ENCODE data around the gene EXD3. TPM values are rescaled to one million over a fixed set of nuclear protein-coding genes. Genes with fewer than 3 reads are reported as not detected.

Gene EXD3
- total RNA-seq, 1 experiment from 2014 or later: 4.0 TPM

- DNase-seq (ENCODE audit: low read depth): no peak
These were observed 25.6 kb upstream of the EXD3 start for GRCh38 chr9:137448602-137448962.

GRCh38 chr9:137447722-137448601, 25.0 kb upstream of the EXD3 start:
- DNase-seq (ENCODE audit: low read depth): no peak

GRCh38 chr9:137446851-137447471, 24.0 kb upstream of the EXD3 start:
- DNase-seq (ENCODE audit: low read depth): no peak

GRCh38 chr9:137445930-137446431, 23.0 kb upstream of the EXD3 start:
- DNase-seq (ENCODE audit: low read depth): no peak

GRCh38 chr9:137445275-137445807, 22.4 kb upstream of the EXD3 start:
- DNase-seq (ENCODE audit: low read depth): peak; percentile 82

- no peak for DNase-seq (ENCODE audit: low read depth)
These were observed 21.3 kb upstream of the EXD3 start for GRCh38 chr9:137444106-137444790.

GRCh38 chr9:137441935-137442321, 19.0 kb upstream of the EXD3 start:
- no peak for DNase-seq (ENCODE audit: low read depth)

- DNase-seq (ENCODE audit: low read depth): no peak
These were observed 18.4 kb upstream of the EXD3 start, which contains the start of gene ENTPD8 for GRCh38 chr9:137441289-137441934. Gene ENTPD8 (minus strand): TSS chr9:137441357. CDS start chr9:137438285, 3,072 bp downstream.

GRCh38 chr9:137439158-137439714, 16.3 kb upstream of the EXD3 start:
- DNase-seq (ENCODE audit: low read depth): no peak

GRCh38 chr9:137438591-137439157, 15.7 kb upstream of the EXD3 start:
- no peak for DNase-seq (ENCODE audit: low read depth)

- DNase-seq (ENCODE audit: low read depth): no peak
These were observed 15.0 kb upstream of the EXD3 start for GRCh38 chr9:137437691-137438590.

GRCh38 chr9:137436761-137437600, 14.0 kb upstream of the EXD3 start:
- DNase-seq (ENCODE audit: low read depth): no peak

- peak; percentile 85 for DNase-seq (ENCODE audit: low read depth)
These were observed 13.2 kb upstream of the EXD3 start for GRCh38 chr9:137435980-137436760.

- DNase-seq (ENCODE audit: low read depth): no peak
These were observed 12.5 kb upstream of the EXD3 start for GRCh38 chr9:137435381-137435891.

GRCh38 chr9:137434498-137435380, 11.8 kb upstream of the EXD3 start:
- DNase-seq (ENCODE audit: low read depth): no peak

- no peak for DNase-seq (ENCODE audit: low read depth)
These were observed 11.0 kb upstream of the EXD3 start for GRCh38 chr9:137433916-137434431.

Measured in LHCN-M2 (cell line).